IPS-20b (cell line): ENCODE results near the gene DNAH12.
"Not testable (repeated sequence)": the region's sequence is repeated elsewhere in the genome, so short reads cannot be mapped to it uniquely, and the experiment has no call there.

Experiments
- H3K27ac ChIP-seq: one replicate; pipeline ENCODE4 v1.5.1; 2013; ENCODE audit warnings: low read length
- H3K27me3 ChIP-seq: 2 replicates; pipeline ENCODE4 v1.6.1; 2013; ENCODE audit warnings: mild to moderate bottlenecking, low read length, inconsistent platforms; ENCODE audit not compliant: insufficient read depth
- H3K36me3 ChIP-seq: 2 replicates; pipeline ENCODE4 v1.6.1; 2013; ENCODE audit warnings: low read depth, mild to moderate bottlenecking, inconsistent platforms, low read length, moderate library complexity; ENCODE audit not compliant: insufficient read depth
- H3K4me1 ChIP-seq: 2 replicates; pipeline ENCODE4 v1.6.1; 2013; ENCODE audit warnings: mild to moderate bottlenecking, control low read depth, inconsistent platforms, low read length, moderate library complexity; ENCODE audit not compliant: insufficient read depth
- H3K4me3 ChIP-seq: 2 replicates; pipeline ENCODE4 v1.5.1; 2013; ENCODE audit warnings: mild to moderate bottlenecking, low read length, inconsistent platforms
- H3K9ac ChIP-seq: 2 replicates; pipeline ENCODE4 v1.6.1; 2013; ENCODE audit warnings: low read depth, mild to moderate bottlenecking, inconsistent platforms, low read length, moderate library complexity
- H3K9me3 ChIP-seq: 2 replicates; pipeline ENCODE4 v1.6.1; 2013; ENCODE audit warnings: mild to moderate bottlenecking, low read depth, low read length, inconsistent platforms; ENCODE audit not compliant: insufficient read depth

DNAH12 gene

GRCh38 chr3:57505901-57506300, 38.2 kb downstream of the DNAH12 start:
- no peaks in the 10 kb centered on the region for H3K36me3 ChIP-seq
- no peaks in the 10 kb centered on the region for H3K9me3 ChIP-seq
- no peaks in the 10 kb centered on the region for H3K27me3 ChIP-seq

DNA sequence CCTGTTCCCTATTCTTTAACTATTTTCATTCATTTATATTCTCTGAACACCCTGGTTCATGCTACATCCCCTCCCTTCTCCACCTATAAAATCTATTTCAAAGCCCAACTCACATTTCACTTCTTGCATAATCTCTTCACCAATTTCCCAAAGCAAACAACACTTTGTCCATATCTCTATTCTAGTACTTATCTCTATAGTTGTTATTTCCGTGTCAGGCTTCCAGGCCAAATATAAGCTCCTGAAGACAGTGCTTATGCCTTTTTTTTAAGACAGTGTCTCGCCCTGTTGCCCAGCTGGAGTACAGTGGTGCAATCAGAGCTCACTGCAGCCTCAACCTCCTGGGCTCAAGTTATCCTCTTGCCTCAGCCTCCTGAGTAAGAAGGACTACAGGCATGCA, 43.6 kb downstream of the DNAH12 start:
- Histone ChIP-seq H3K4me1 (no peaks in the 10 kb centered on the region), H3K27me3 (no peaks in the 10 kb centered on the region), H3K9ac (no peak overlapping the region), H3K27ac (no peak overlapping the region), H3K4me3 (no peak overlapping the region), H3K36me3 (no peaks in the 10 kb centered on the region), H3K9me3 (no peaks in the 10 kb centered on the region)

More at GRCh38 chr3:57505901-57506300, 38.2 kb downstream of the DNAH12 start:
- no peaks in the 10 kb centered on the region for H3K4me1 ChIP-seq
- H3K9ac ChIP-seq: no peak overlapping the region
- H3K27ac ChIP-seq: no peak overlapping the region
- H3K4me3 ChIP-seq: no peak overlapping the region

GRCh38 chr3:57497904-57498303, 46.2 kb downstream of the DNAH12 start:
- H3K9ac ChIP-seq: no peak overlapping the region

DNA sequence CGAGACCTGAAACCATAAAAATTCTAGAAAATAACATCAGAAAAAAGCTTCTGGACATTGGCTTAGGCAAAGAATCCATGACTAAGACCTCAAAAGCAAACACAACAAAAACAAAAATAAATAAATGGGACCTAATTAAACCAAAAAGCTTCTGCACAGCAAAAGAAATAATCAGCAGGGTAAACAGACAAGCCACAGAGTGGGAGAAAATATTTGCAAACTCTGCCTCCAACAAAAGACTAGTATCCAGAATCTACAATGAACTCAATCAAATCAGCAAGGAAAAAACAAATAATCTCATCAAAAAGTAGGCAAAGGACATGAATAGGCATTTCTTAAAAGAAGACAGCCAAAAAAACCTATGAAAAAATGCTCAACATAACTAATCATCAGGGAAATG, 59.6 kb downstream of the DNAH12 start:
- no peak overlapping the region for H3K9ac ChIP-seq
- no peaks in the 10 kb centered on the region for H3K4me1 ChIP-seq
- no peaks in the 10 kb centered on the region for H3K36me3 ChIP-seq
- H3K9me3 ChIP-seq: no peaks in the 10 kb centered on the region
- H3K4me3 ChIP-seq: no peak overlapping the region
- no peak overlapping the region for H3K27ac ChIP-seq
- no peaks in the 10 kb centered on the region for H3K27me3 ChIP-seq

More at GRCh38 chr3:57497904-57498303, 46.2 kb downstream of the DNAH12 start:
- Histone ChIP-seq H3K4me3 (no peak overlapping the region), H3K36me3 (no peaks in the 10 kb centered on the region), H3K27ac (no peak overlapping the region), H3K9me3 (no peaks in the 10 kb centered on the region), H3K27me3 (no peaks in the 10 kb centered on the region), H3K4me1 (no peaks in the 10 kb centered on the region)

- H3K9ac ChIP-seq, H3K27ac ChIP-seq, H3K27me3 ChIP-seq, H3K4me1 ChIP-seq, H3K4me3 ChIP-seq, H3K36me3 ChIP-seq: not testable (repeated sequence)
- peaks cover 17% of the 10 kb centered on the region for H3K9me3 ChIP-seq
Measured at GRCh38 chr3:57477193-57477592, 67.0 kb downstream of the DNAH12 start.

GRCh38 chr3:57464801-57465200, 79.3 kb downstream of the DNAH12 start:
- H3K9ac ChIP-seq: no peak overlapping the region
- no peaks in the 10 kb centered on the region for H3K4me1 ChIP-seq
- no peaks in the 10 kb centered on the region for H3K36me3 ChIP-seq
- no peaks in the 10 kb centered on the region for H3K27me3 ChIP-seq
- H3K9me3 ChIP-seq: no peaks in the 10 kb centered on the region
- no peak overlapping the region for H3K27ac ChIP-seq
- H3K4me3 ChIP-seq: no peak overlapping the region

GRCh38 chr3:57464011-57464410, 80.1 kb downstream of the DNAH12 start:
- Histone ChIP-seq H3K27me3 (no peaks in the 10 kb centered on the region), H3K4me1 (no peaks in the 10 kb centered on the region), H3K36me3 (no peaks in the 10 kb centered on the region), H3K9me3 (no peaks in the 10 kb centered on the region), H3K27ac (no peak overlapping the region), H3K9ac (no peak overlapping the region), H3K4me3 (no peak overlapping the region)

DNA sequence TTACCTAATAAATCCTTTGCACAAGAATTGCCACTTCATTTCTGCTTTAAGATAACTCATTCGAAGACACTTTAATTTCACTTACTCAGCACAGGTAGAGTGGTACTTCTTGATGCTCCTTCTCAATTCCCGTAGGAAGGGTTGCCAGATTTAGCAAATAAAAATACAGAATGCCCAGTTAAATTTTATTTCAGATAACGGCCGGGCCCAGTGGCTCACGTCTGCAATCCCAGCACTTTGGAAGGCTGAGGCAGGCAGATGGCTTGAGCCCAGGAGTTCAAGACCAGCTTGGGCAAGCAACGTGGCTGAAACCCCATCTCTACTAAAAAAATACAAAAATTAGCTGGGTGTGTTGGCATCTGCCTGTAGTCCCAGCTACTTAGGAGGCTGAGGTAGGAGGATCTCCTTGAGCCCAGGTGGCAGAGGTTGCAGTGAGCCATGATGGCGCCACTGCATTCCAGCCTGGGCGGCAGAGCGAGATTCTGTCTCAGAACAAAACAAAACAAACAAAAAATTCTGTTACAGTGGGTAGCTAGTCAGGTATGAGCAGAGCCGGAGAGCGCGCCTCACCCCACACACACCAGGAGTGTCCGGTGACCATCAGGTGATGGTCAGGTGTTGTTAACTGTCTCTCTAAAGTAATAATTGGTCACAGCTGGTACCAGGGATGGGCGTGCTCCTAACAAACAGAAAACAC, 92.8 kb downstream of the DNAH12 start:
- no peaks in the 10 kb centered on the region for H3K36me3 ChIP-seq
- H3K9ac ChIP-seq: no peak overlapping the region
- no peak overlapping the region for H3K27ac ChIP-seq
- H3K9me3 ChIP-seq: no peaks in the 10 kb centered on the region
- no peak overlapping the region for H3K4me3 ChIP-seq
- 0 out of 2 replicates have a peak, but pooled peaks cover 3% of the 10 kb centered on the region for H3K4me1 ChIP-seq
- no peaks in the 10 kb centered on the region; the same call in 1 of the 2 replicates for H3K27me3 ChIP-seq

DNA sequence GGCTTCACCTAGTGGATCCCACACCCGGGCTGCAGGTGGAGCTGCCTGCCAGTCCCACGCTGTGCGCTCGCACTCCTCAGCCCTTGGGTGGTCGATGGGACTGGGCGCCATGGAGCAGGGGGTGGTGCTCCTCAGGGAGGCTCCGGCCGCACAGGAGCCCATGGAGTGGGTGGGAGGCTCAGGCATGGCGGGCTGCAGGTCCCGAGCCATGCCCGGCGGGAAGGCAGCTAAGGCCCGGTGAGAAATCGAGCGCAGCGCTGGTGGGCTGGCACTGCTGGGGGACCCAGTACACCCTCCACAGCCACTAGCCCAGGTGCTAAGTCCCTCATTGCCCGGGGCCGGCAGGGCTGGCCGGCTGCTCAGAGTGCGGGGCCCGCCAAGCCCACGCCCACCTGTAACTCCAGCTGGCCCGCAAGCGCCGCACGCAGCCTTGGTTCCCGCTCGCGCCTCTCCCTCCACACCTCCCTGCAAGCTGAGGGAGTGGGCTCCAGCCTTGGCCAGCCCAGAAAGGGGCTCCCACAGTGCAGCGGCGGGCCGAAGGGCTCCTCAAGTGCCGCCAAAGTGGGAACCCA, 94.8 kb downstream of the DNAH12 start:
- not testable (repeated sequence) for H3K27me3 ChIP-seq, H3K4me1 ChIP-seq, H3K9ac ChIP-seq, H3K36me3 ChIP-seq, H3K9me3 ChIP-seq, H3K4me3 ChIP-seq, H3K27ac ChIP-seq

DNA sequence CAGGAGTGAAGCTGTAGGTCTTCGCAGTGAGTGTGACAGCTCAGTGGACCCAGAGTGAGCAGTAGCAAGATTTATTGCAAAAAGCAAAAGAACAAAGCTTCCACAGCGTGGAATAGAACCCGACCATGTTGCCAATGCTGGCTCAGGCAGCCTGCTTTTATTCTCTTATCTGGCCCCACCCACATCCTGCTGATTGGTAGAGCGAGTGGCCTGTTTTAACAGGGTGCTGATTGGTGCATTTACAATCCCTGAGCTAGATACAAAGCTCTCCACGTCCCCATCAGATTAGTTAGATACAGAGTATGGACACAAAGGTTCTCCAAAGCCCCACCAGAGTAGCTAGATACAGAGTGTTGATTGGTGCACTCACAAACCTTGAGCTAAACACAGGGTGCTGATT, 95.7 kb downstream of the DNAH12 start:
- H3K27ac ChIP-seq, H3K4me3 ChIP-seq, H3K4me1 ChIP-seq, H3K27me3 ChIP-seq, H3K9ac ChIP-seq, H3K9me3 ChIP-seq, H3K36me3 ChIP-seq: not testable (repeated sequence)

DNA sequence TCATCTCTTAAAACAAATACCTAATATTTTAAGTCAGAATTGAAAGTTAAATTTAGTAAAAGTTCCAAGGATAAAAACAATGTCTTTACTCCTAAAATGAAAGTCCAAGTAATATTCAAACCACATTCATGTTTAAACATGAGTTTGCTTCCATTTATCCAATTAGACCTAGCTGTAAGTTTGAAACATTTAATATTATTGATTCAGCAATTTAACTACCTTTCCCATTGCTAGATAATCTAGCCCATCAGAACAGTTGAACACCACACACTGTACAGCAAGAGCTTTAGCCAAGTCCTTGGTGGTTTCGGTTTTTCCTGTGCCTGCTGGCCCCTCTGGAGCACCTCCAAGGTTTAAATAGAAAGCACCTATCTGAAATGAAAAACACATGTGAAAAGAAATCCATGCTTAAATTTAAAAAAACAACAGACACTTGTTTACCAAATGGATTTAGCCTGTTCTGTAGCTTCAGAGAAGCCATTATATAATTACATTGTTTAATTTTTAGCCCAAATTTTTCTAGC, 97.8 kb downstream of the DNAH12 start:
- H3K4me3 ChIP-seq: no peak overlapping the region
- H3K9me3 ChIP-seq: no peaks in the 10 kb centered on the region
- H3K27ac ChIP-seq: no peak overlapping the region
- no peak overlapping the region for H3K9ac ChIP-seq
- no peaks in the 10 kb centered on the region for H3K27me3 ChIP-seq
- 0 out of 2 replicates have a peak, but pooled peaks cover 3% of the 10 kb centered on the region for H3K4me1 ChIP-seq
- H3K36me3 ChIP-seq: no peaks in the 10 kb centered on the region

DNA sequence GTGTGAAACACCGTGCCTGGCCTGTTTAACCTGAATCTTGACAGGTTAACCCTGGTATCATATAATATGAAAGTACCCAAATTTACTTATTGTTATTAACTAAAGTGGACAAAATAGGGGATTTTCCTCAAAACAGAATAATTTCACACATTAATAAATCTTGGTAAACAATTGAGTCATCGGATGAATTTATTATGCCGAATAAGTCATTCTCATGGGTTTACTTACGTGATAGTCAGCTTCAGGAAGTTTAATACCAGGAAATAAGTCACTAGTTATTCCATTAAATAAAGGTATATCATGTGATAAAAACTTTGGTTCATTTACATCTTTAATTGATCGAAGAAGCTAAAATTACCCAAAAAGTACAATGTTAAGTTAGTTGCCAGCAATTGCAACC, 99.7 kb downstream of the DNAH12 start:
- no peaks in the 10 kb centered on the region for H3K9me3 ChIP-seq

More for the DNA sequence above, 99.7 kb downstream of the DNAH12 start:
- Histone ChIP-seq H3K4me1 (no peaks in the 10 kb centered on the region), H3K27me3 (no peaks in the 10 kb centered on the region), H3K4me3 (no peak overlapping the region), H3K27ac (no peak overlapping the region), H3K9ac (no peak overlapping the region), H3K36me3 (no peaks in the 10 kb centered on the region)
